IMR-90 (cell line): ENCODE measurements around the gene TMEM9. TPM values are rescaled to one million over a fixed set of nuclear protein-coding genes. Genes with fewer than 3 reads are reported as not detected.

Source experiments
- ATAC-seq: fragments of 200-7000 bp; cut with Tn5 transposase; 2 replicates; pipeline ENCODE4 v1.9.1; 2020; ENCODE audit warnings: low read depth, mild to moderate bottlenecking, moderate library complexity
- BruUV-seq: library from RNA; stranded (reverse); fragments of 400-500 nt; replicated peaks from 2 replicates; lab custom pipeline; 2021; lab: Mats Ljungman, UMichigan
- CTCF ChIA-PET: fragments of 300-600 bp; formaldehyde crosslinking; extraction: SDS; loops from one replicate; lab custom pipeline; 2021; ENCODE audit warnings: antibody characterized with exemption; lab: Yijun Ruan, JAX
- POLR2A ChIA-PET: fragments of 300-600 bp; sonication (Branson Sonifier 250); formaldehyde crosslinking; loops from one replicate; lab custom pipeline; 2022; ENCODE audit warnings: antibody characterized with exemption; ENCODE audit not compliant: unreplicated experiment; lab: Charles Lee
- DNase-seq: peaks from one replicate; pipeline ENCODE4 v3.0.0; 2013
- H2AFZ ChIP-seq: replicated peaks from 2 replicates; pipeline ENCODE3; 2013; ENCODE audit warnings: low read length, mild to moderate bottlenecking; ENCODE audit not compliant: poor library complexity
- H2AK5ac ChIP-seq: 2 replicates; pipeline ENCODE4 v1.6.1; 2013; ENCODE audit warnings: low read depth, low read length, inconsistent platforms
- H2AK9ac ChIP-seq: replicated peaks from 2 replicates; pipeline ENCODE3; 2013; ENCODE audit warnings: mild to moderate bottlenecking, low read depth, low read length, moderate library complexity; ENCODE audit not compliant: poor library complexity
- H2BK120ac ChIP-seq: 2 replicates; pipeline ENCODE4 v1.6.1; 2013; ENCODE audit warnings: low read depth, low read length, inconsistent platforms
- H2BK15ac ChIP-seq: 3 replicates; pipeline ENCODE4 v1.6.1; 2013; ENCODE audit warnings: low read depth, low read length, inconsistent platforms
- H2BK20ac ChIP-seq: 2 replicates; pipeline ENCODE4 v1.6.1; 2013; ENCODE audit warnings: low read depth, mild to moderate bottlenecking, inconsistent platforms, low read length, moderate library complexity
- H2BK5ac ChIP-seq: 2 replicates; pipeline ENCODE4 v1.6.1; 2013; ENCODE audit warnings: mild to moderate bottlenecking, low read depth, low read length, inconsistent platforms; ENCODE audit not compliant: poor library complexity, severe bottlenecking
- H3K14ac ChIP-seq: replicated peaks from 2 replicates; pipeline ENCODE4 v1.6.1; 2013; ENCODE audit warnings: low read depth, low read length, inconsistent platforms
- H3K18ac ChIP-seq: 2 replicates; pipeline ENCODE4 v1.6.1; 2013; ENCODE audit warnings: low read depth, low read length, control low read depth
- H3K23ac ChIP-seq: 2 replicates; pipeline ENCODE4 v1.6.1; 2013; ENCODE audit warnings: low read depth, low read length, inconsistent platforms
- H3K27ac ChIP-seq: 2 replicates; pipeline ENCODE4 v1.5.1; 2013; ENCODE audit warnings: mild to moderate bottlenecking, control low read depth, low read length; ENCODE audit not compliant: insufficient read depth
- H3K27me3 ChIP-seq: 2 replicates; pipeline ENCODE4 v1.6.1; 2013; ENCODE audit warnings: low read length; ENCODE audit not compliant: control insufficient read depth, insufficient read depth
- H3K36me3 ChIP-seq: 2 replicates; pipeline ENCODE4 v1.6.1; 2013; ENCODE audit warnings: low read length, mixed read lengths; ENCODE audit not compliant: control insufficient read depth, insufficient read depth
- H3K4ac ChIP-seq: 2 replicates; pipeline ENCODE4 v1.6.1; 2013; ENCODE audit warnings: low read depth, low read length, inconsistent platforms
- H3K4me1 ChIP-seq: 2 replicates; pipeline ENCODE4 v1.6.1; 2013; ENCODE audit warnings: low read length, mixed read lengths; ENCODE audit not compliant: control insufficient read depth, insufficient read depth
- H3K4me2 ChIP-seq: 2 replicates; pipeline ENCODE4 v1.6.1; 2013; ENCODE audit warnings: low read depth, mild to moderate bottlenecking, control low read depth, low read length, moderate library complexity
- H3K4me3 ChIP-seq: 2 replicates; pipeline ENCODE4 v1.5.1; 2013; ENCODE audit warnings: low read depth, mild to moderate bottlenecking, control low read depth, low read length, moderate library complexity; ENCODE audit not compliant: insufficient read depth
- H3K56ac ChIP-seq: 2 replicates; pipeline ENCODE4 v1.6.1; 2013; ENCODE audit warnings: low read length, inconsistent platforms; ENCODE audit not compliant: insufficient read depth; ENCODE audit errors: extremely low read depth
- H3K79me1 ChIP-seq, 2 experiments: 2 replicates each; pipeline ENCODE4 v1.6.1; 2013; ENCODE audit warnings: low read length in 2 of 2, inconsistent platforms in 1 of 2, low read depth in 1 of 2
- H3K9ac ChIP-seq: 2 replicates; pipeline ENCODE4 v1.6.1; 2013; ENCODE audit warnings: low read depth, low read length, control low read depth
- H3K9me1 ChIP-seq: 2 replicates; pipeline ENCODE4 v1.6.1; 2013; ENCODE audit warnings: low read length, inconsistent platforms; ENCODE audit not compliant: insufficient read depth
- H3K9me3 ChIP-seq: 2 replicates; pipeline ENCODE4 v1.6.1; 2013; ENCODE audit warnings: low read length; ENCODE audit not compliant: control insufficient read depth, insufficient read depth
- H4K20me1 ChIP-seq: 2 replicates; pipeline ENCODE4 v1.6.1; 2013; ENCODE audit warnings: low read length, inconsistent platforms; ENCODE audit not compliant: insufficient read depth
- H4K5ac ChIP-seq: 2 replicates; pipeline ENCODE4 v1.6.1; 2013; ENCODE audit warnings: mild to moderate bottlenecking, low read depth, low read length, control low read depth
- H4K8ac ChIP-seq, 2 experiments: 2 replicates each; pipeline ENCODE4 v1.6.1; 2013; ENCODE audit warnings: low read depth in 2 of 2, low read length in 2 of 2, control low read depth in 1 of 2, inconsistent platforms in 1 of 2
- H4K91ac ChIP-seq: 2 replicates; pipeline ENCODE4 v1.6.1; 2013; ENCODE audit warnings: low read depth, low read length, inconsistent platforms; ENCODE audit not compliant: insufficient read depth
- CEBPB ChIP-seq: IDR thresholded peaks from 2 replicates; pipeline ENCODE4 v1.6.1; 2012; ENCODE audit warnings: low read depth, low read length, improper control_type of control experiment
- NFE2L2 ChIP-seq: fragments of 150-350 bp; IDR thresholded peaks from 2 replicates; pipeline ENCODE4 v1.6.1; 2016; ENCODE audit warnings: low read depth, mild to moderate bottlenecking, low read length
- POLR2A ChIP-seq: IDR thresholded peaks from 2 replicates; pipeline ENCODE4 v1.6.1; 2012; ENCODE audit warnings: mild to moderate bottlenecking, low read depth, low read length
- SMC3 ChIP-seq: fragments of 150-350 bp; IDR thresholded peaks from 2 replicates; pipeline ENCODE4 v1.6.1; 2016; ENCODE audit warnings: low read depth, mild to moderate bottlenecking, antibody characterized with exemption, low read length, moderate library complexity
- WGBS, 2 experiments: methylation state at CpG; one replicate each; pipeline versions ENCODE4 v1.1.5 to v1.1.7; 2013; ENCODE audit warnings: missing lambda C conversion rate in 2 of 2; ENCODE audit not compliant: insufficient read length in 1 of 2; ENCODE audit errors: extremely low coverage in 2 of 2; 5-methylcytosine and 5-hydroxymethylcytosine counted together
- dilution Hi-C: fragments of 300-500 bp; cut with HindIII; formaldehyde crosslinking; loops from one replicate; pipeline ENCODE4 v1.14.3; 2018; ENCODE audit warnings: low sequenced_read_pairs; ENCODE audit not compliant: unreplicated experiment
- in situ Hi-C: fragments of 300-500 bp; cut with MboI; formaldehyde crosslinking; loops from 3 replicates; pipeline ENCODE4 v1.14.3; 2019; ENCODE audit warnings: low sequenced_read_pairs, inconsistent platforms, mixed read lengths
- intact Hi-C: fragments of 100-400 bp; cut with micrococcal nuclease; formaldehyde crosslinking; loops from 2 replicates; pipeline ENCODE4 v1.10.0; 2022
- polyA plus RNA-seq, 3 experiments: library from polyadenylated mRNA; depleted of rRNA; stranded (reverse); fragments of >200 nt; gene quantifications; 2 replicates each; pipeline ENCODE4 v1.2.3, GENCODE V29; 2012; ENCODE audit warnings: low replicate concordance in 1 of 3
- total RNA-seq: library from RNA; depleted of rRNA; stranded (reverse); fragments of >200 nt; gene quantifications from 2 replicates; pipeline ENCODE4 v1.2.3, GENCODE V29; 2012

The TMEM9 gene
- total and polyA plus RNA-seq, 2 of the 4 experiments (the other 2 are of a cell fraction): 76.7 to 107 TPM

DNA sequence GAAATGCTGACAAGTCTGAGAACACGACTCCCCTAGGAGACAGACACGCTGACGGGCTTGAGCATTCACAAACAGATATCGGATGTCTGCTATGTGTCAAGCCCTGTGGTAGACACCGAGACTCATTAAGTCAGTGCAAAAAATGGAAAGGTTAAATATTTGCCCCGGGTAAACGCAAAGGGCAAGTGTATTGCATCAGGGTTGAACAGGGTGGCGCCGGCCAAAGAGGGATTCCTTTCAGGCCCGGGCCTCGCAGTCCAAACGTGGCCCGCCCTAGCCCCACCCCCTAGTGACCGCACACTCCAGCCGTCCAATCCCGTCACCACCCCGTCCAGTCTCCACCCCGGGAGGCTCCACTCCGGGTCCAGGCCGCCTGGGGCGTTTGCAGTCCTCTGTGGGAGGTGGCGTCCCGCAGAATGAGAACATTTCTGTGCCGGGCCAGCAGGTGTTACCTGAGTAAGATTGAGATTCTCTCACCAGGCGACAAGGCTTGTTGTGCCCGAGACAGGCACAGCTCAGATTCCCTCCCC lies 16.3 kb upstream of the TMEM9 start:
- H2BK5ac ChIP-seq: no peak overlapping the region
- H3K27ac ChIP-seq: peak overlapping the region; percentile 6; the same call in 1 of the 2 replicates
- H2BK120ac ChIP-seq: peak overlapping the region; percentile 7; the same call in 1 of the 2 replicates
- H2AK5ac ChIP-seq: no peak overlapping the region
- H3K23ac ChIP-seq: no peak overlapping the region
- no peaks in the 10 kb centered on the region for H3K79me1 ChIP-seq
- H2AK9ac ChIP-seq: peak overlapping the region; percentile 4
- 34% methylated on average over 3 of the region's 26 CpGs; no CpG with 5 or more reads in 1 of the 2 experiments for WGBS, 2 experiments
- H3K27me3 ChIP-seq: peaks cover 8% of the 10 kb centered on the region
- no peak overlapping the region for H3K14ac ChIP-seq
- peak overlapping the region; percentile 22; the same call in 1 of the 2 replicates for H4K91ac ChIP-seq
- in situ Hi-C loops (no loop called here), intact Hi-C loops (no loop called here), dilution Hi-C loops (no loop called here)
- BruUV-seq: no TSS peak
- H3K4me1 ChIP-seq: 0 out of 2 replicates have a peak, but pooled peaks cover 2% of the 10 kb centered on the region
- H4K8ac ChIP-seq: peak overlapping the region in 1 of 2 experiments; percentile 33; a peak in 2 of 4 replicates
- peak overlapping the region; percentile 92 for H3K4me2 ChIP-seq
- H3K4me3 ChIP-seq: peak overlapping the region; percentile 70
- peak overlapping the region; percentile 93 for H2AFZ ChIP-seq
- H3K36me3 ChIP-seq: no peaks in the 10 kb centered on the region
- POLR2A ChIA-PET: no interaction called here
- peak overlapping the region; percentile 25; the same call in 1 of the 2 replicates for H3K4ac ChIP-seq
- no peak overlapping the region for H3K18ac ChIP-seq
- H2BK20ac ChIP-seq: 0 out of 2 replicates have a peak overlapping the region, but pooled peaks have one; percentile 40
- H3K9ac ChIP-seq: peak overlapping the region; percentile 63
- no peak overlapping the region for H4K5ac ChIP-seq
- DNase-seq: peak; percentile 80
- no peaks in the 10 kb centered on the region for H4K20me1 ChIP-seq
- peak; percentile 83 for TF ChIP-seq CEBPB
- TF ChIP-seq SMC3: 0 out of 2 replicates have a peak, but pooled peaks have one; percentile 1
- peak; percentile 68 for TF ChIP-seq POLR2A
- no peak for TF ChIP-seq NFE2L2
- CTCF ChIA-PET: no interaction called here
- no peak overlapping the region for H3K56ac ChIP-seq
- H2BK15ac ChIP-seq: no peak overlapping the region
- H3K9me3 ChIP-seq: no peaks in the 10 kb centered on the region
- peak; percentile 100 for ATAC-seq
- H3K9me1 ChIP-seq: peaks cover 3% of the 10 kb centered on the region
